GM18505 (cell line): ENCODE measurements around the gene EFHD1.

Experiments used
- ATAC-seq: cut with Tn5 transposase; IDR thresholded peaks from one replicate; pipeline ENCODE4 v1.9.1; 2021; ENCODE audit not compliant: unreplicated experiment
- POLR2A ChIP-seq: IDR thresholded peaks from 4 replicates; pipeline ENCODE4 v1.6.1; 2011; ENCODE audit warnings: borderline replicate concordance; ENCODE audit not compliant: insufficient read depth, insufficient read length; ENCODE audit errors: extremely low read depth

The EFHD1 gene

DNA sequence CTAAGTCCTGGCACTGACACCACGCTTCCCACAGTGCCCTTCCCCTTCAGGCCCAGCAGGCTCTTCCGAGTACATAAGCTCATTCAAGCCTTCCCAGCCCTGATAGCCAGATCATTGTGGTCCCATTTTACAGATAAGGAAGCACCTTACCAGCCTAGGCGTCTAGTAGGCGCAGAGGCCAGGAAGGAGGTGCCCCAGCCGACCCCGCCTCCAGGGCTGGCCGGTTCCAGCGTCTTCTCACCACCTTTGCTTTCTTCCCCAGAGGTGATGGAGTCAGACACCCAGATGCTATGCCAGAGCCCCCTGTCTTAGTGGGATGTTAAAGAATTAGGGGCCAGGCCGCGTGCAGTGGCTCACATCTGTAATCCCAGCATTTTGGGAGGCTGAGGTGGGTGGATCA is 28.9 kb upstream of the EFHD1 start:
- no peak for ATAC-seq

DNA sequence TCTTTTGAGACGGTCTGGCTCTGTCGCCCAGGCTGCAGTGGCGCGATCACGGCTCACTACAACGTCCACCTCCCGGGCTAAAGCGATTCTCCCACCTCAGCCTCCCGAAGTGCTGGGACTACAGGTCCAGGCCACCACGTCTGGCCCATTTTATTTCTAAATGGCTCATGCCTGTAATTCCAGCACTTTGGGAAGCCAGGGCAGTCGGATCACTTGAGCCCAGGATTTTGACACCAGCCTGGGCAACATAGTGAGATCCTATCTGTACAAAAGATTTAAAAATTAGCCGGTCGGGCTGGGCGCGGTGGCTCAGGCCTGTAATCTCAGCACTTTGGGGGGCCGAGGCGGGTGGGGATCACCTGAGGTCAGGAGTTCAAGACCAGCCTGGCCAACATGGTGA is 26.4 kb upstream of the EFHD1 start:
- no peak for TF ChIP-seq POLR2A
- ATAC-seq, result no peak

More for the DNA sequence above, 28.9 kb upstream of the EFHD1 start:
- TF ChIP-seq POLR2A, result no peak

DNA sequence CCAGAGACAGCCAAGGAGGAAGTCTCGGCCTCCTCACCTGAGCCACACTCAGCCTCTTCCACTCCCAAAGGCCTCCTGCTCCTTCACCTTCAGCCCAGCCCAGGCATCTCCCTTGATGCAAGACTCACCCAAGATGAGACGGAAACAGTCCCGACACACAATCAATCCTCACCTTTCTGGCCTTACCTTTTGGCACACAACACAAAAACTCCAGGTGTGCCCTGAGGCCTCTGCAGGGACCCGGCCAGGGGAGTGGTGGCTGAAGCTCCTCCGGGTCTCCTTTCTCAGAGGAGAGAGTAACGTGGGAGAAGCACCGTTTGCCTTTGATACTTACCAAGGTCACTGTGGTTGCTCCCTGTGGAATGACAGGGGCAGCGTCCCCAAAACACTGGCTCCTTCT is 23.8 kb upstream of the EFHD1 start:
- TF ChIP-seq POLR2A, result no peak
- no peak for ATAC-seq

DNA sequence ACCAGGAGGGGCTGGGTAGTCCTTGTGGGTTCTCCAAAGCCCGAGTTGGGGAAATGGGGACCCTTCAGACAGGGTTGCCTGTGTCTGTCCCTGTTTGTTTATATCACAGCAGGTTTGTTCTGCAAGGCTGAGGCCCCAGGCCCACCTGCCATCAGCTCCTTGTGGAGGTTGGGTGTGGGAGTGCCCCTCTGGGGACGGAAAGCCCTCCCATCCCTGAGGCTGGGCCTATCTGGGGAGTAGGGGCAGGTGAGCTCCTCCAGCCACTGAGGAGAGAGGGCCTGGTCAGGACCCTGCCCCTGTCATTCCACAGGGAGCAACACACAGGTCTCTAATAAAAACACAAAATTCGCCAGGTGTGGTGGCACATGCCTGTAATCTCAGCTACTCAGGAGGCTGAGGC is 23.3 kb upstream of the EFHD1 start:
- no peak for ATAC-seq
- no peak for TF ChIP-seq POLR2A

DNA sequence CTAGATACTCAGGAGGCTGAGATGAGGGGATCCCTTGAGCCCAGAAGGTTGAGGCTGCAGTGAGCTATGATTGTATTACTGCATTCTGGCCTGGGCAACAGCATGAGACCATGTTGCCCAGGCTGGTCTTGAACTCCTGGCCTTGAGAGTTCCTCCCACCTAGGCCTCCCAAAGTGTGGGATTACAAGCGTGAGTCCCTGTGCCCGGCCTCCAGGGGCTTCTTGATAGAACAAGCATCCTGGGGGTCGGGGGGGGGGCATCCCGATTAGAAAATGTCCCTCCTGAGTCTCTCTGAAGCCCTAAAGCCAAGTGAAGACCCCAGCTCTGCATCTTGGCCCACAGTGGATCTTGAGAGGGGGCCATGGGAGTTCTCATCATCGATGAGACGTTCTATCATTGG is 22.3 kb upstream of the EFHD1 start:
- TF ChIP-seq POLR2A, result no peak

DNA sequence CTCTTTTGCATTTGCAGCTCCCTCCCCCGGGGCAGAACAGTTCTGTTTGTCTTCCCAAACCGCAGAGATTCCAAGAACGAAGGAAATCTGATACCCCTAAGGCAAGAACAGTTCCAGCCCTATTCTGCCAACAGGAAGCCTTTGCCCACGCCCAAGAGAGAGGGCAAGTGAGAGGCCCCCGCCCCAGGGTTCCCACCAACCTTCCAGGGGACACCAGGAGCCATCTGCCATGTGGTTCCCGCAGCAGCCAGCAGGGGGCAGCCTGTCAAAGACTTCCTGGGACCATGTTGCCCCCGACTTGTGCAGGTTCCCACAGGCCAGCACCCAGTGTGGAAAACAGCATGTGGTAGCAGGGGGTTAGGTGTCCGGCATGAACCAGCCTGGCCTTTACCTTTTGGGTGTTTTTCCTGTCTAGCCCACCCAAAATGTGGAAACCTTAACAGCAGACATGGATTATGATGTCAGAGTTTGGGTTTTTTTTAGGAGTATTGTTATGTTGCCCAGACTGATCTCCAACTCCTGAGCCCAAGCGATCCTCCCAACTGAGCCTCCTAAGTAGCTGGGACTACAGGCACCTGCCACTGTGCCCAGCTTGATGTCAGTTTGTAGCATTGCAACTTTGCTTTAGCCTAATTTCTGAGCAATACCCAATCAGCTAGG is 21.7 kb upstream of the EFHD1 start:
- ATAC-seq, result no peak

More for the DNA sequence above, 22.3 kb upstream of the EFHD1 start:
- no peak for ATAC-seq

DNA sequence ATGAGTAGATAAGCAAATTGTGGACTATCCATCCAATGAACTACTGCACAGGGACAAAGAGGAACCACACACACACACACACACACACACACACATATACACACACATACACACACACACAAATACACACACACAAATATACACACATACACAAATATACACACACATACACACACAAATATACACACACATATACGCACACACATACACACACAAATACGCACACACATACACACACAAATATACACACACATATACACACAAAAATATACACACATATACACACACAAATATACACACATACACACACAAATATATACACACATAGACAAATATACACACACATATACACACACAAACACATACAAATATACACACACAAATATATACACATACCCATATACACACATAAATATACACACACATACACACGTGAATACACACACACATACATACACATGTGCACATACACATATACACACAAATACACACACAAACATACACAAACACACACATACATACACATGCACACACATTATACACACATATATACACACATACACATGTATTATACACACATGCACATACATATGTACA is 19.8 kb upstream of the EFHD1 start:
- no peak for TF ChIP-seq POLR2A

More for the DNA sequence above, 21.7 kb upstream of the EFHD1 start:
- no peak for TF ChIP-seq POLR2A

DNA sequence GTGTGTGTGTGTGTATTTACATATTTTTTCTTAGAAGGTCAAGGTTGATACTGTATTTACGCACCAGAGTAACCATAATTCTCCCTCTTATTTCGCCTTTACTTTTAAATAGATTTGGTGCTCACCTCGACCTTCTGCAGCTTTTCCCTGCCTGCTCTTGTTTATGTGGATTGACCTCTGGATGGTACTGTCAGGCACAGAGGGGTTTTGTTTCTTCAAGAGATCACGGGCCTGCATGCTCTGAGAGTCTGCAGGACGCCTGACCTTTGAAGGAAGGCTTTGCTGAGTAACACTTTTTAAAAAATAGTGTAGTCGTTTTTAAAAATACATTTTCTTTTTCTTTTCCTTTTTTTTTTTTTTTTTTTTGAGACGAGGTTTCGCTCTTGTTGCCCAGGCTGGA is 18.1 kb upstream of the EFHD1 start:
- no peak for TF ChIP-seq POLR2A
- no peak for ATAC-seq

More for the DNA sequence above, 19.8 kb upstream of the EFHD1 start:
- ATAC-seq, result no peak

DNA sequence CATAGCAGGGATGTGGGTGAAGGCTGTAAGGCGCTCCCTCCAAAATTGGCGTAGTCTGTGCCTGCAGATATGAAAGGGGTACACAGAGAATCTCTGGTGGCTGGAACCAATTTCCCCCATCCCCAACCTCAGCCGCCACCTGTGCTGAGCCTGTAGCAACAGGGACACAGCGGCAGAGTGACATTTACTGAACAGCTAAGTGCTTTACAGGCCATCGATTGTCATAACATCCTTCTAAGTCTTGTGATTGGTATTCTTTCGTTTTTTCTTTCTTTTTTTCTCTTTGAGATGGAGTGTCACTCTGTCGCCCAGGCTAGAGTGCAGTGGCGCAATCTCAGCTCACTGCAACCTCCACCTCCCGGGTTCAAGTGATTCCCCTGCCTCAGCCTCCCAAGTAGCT is 12.2 kb upstream of the EFHD1 start:
- TF ChIP-seq POLR2A, result no peak

DNA sequence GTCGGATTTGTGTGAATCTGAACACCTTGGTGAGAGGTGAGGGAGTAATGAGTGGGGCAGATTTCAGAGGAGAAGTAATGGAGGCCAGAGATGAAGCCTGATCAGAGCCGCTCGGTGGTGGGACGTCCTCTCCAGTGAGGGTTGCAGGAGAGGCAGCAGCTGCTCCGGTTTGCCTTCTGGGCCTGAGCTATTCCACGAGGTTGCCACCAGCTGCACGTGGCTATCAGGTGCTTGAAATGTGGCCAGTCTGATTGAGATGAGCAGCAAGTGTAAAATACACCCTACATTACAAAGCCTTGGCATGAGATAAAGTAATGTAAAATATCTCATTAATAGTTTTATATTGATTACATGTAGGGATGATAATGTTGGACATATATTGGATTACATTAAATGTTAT is 10.8 kb upstream of the EFHD1 start:
- ATAC-seq, result no peak

More for the DNA sequence above, 12.2 kb upstream of the EFHD1 start:
- ATAC-seq, result no peak

DNA sequence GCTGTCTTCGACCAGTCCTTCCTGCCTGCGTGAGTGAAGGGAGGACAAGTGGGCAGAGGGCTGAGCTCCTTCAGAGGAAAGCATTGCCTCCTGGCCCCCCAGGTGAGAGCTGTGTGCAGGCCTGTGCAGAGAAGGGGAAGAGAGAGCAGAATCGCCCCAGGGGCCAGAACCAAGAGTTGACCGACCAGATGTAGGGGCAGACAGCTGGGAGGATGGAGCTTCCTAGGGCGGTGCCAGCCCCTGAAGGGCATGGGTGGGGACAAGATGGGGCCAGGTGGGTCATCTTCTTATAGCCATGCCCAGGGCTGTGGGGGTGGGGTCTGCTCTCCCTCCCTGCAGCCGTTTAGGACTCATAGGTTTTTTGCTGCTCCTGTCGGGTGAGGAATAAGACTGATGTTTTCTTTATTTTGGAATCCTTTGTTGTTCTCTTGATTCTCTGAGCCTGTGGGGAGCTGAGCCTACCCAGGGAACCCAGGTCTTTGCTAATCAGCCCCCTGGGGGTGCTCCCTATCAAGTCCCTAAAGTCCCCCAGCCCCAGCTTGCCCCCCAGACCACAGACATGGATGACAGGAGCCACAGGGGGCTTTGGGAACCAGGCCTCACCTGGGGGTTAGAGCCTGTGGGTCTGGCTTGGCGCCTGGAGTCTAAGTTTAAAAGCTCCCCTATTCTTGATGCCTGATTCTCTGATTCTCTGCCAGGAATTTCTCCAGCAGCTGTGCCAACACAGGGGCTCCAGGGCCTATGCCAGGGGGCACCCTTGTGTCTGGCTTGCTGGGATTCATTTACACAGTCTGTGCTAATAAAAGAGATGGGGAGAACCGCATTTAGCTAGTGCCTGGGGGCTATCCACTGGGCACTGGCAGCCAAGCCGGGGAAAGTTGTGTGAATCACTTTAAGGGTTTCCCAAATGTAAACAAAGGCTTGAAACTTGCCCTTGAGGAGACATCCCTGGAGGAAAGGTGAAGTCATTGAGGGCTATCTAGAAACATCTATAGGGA is 9.3 kb upstream of the EFHD1 start:
- no peak for TF ChIP-seq POLR2A
- no peak for ATAC-seq

More for the DNA sequence above, 10.8 kb upstream of the EFHD1 start:
- no peak for TF ChIP-seq POLR2A

DNA sequence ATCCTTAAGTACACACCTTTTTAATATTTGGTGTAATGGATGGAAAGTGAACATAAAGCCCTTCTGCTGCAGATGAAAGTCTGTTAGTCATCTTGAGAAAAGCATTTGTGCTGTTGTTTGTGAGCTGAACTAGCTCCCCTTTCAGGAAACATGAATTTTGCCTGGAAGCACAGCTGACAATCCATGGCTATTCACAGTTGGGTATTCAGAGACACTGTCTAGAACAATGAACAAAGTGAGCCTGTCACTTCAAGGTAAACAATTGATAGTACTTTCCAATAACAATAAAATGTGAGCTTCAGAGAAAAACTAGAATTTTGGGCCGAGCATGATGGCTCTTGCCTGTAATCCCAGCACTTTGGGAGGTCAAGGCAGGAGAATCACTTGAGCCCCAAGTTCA is 6.8 kb upstream of the EFHD1 start:
- TF ChIP-seq POLR2A, result no peak

DNA sequence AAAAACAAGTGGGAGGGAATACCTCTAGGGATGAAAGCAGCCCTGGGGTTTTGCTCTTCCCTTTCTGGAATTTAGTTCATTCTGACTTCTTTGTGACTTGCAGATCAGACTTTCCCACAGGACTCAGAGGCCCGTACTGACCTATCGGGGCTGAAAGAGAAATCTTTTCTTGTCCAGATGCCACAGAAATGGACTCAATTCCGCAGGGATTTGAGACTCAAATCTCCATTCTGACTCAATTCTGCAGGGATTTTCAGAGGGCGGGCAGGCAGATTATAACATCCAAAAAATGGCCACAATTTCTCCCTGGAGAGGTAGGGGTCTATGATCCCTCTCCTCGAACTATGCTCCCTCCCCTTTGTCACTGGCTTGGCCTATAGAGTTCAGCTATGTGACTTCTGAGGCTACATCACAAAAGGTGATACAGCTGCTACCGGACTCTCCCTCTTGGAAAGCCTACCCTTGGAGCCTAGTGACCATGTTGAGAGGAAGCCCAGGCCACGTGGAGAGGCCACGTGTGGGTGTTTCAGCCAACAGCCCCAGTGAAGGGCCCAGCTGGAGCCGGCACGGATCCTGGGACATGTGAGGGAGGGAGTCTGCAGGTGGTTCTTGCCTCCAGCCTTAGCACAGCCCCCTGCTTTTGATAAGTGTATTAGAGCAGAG is 4.8 kb upstream of the EFHD1 start:
- TF ChIP-seq POLR2A, result no peak
- ATAC-seq, result no peak

More for the DNA sequence above, 6.8 kb upstream of the EFHD1 start:
- no peak for ATAC-seq
